OCI-LY3 (cell line): Measurements from ENCODE around the gene TLE5.

Source experiments
- CTCF ChIP-seq: fragments of 200-600, 300-600 bp; sonication (generic); IDR thresholded peaks from 2 replicates; pipeline ENCODE4 v1.5.1; 2014; ENCODE audit warnings: antibody characterized with exemption, low read length, low read depth
- EZH2phosphoT487 ChIP-seq: fragments of 200-600 bp; shearing (Covaris generic); IDR thresholded peaks from 2 replicates; pipeline ENCODE4 v1.6.1; 2018; ENCODE audit warnings: antibody characterized with exemption, mixed run types, low read depth

- TF ChIP-seq CTCF: no peak
- TF ChIP-seq EZH2phosphoT487: no peak
Observed at GRCh38 chr19:3028305-3029064, 33.8 kb downstream of the TLE5 start.
